Measurements from ENCODE around the gene UCN2. TPM values are rescaled to one million over a fixed set of nuclear protein-coding genes. Genes with fewer than 3 reads are reported as not detected.
"Not testable (repeated sequence)": the region's sequence is repeated elsewhere in the genome, so short reads cannot be mapped to it uniquely, and the experiment has no call there.

The UCN2 gene
- total and polyA plus RNA-seq, 4 experiments from 2014 or later, result not detected

DNA sequence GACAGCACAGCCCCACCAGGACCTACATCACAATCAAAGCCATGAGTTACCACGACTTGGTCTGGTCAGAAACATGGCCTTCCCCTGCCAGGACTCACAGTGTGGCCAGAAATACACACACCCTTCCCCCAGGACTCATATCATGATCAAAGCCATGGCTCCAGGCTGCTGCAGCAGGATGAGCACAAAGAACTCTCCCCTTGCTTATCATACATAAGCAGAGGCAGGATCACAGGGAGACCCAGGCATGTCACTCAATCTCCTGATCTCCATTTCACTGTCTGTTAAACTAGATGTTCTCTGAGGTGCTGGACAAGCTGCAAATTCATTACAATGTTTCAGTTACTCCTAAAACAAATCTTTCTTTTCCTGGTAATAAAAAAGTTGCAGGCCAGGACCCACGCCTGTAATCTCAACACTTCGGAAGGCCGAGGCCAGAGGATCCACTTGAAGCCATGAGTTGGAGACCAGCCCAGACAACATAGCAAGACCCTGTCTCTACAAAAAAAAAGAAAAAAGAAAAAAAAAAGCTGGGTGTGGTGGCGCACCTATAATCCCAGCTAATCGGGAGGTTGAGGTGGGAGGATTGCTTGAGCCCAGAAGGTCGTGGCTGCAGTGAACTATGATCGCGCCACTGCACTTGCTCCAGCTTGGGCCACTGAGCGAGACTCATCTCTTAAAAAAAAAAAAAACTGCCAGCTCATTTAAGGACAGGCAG is 8.2 kb downstream of the UCN2 start:
- POLR2A ChIA-PET (ENCODE audit: partially characterized antibody), result interaction anchor here (2.7 kb wide), 1 partner anchor 115 kb away, joined by 14 read pairs; the partner anchor contains the start of genes CCDC51 and TMA7
- no peak overlapping the region for H3K4me3 ChIP-seq (ENCODE audit: low read length in 2 of 2)

DNA sequence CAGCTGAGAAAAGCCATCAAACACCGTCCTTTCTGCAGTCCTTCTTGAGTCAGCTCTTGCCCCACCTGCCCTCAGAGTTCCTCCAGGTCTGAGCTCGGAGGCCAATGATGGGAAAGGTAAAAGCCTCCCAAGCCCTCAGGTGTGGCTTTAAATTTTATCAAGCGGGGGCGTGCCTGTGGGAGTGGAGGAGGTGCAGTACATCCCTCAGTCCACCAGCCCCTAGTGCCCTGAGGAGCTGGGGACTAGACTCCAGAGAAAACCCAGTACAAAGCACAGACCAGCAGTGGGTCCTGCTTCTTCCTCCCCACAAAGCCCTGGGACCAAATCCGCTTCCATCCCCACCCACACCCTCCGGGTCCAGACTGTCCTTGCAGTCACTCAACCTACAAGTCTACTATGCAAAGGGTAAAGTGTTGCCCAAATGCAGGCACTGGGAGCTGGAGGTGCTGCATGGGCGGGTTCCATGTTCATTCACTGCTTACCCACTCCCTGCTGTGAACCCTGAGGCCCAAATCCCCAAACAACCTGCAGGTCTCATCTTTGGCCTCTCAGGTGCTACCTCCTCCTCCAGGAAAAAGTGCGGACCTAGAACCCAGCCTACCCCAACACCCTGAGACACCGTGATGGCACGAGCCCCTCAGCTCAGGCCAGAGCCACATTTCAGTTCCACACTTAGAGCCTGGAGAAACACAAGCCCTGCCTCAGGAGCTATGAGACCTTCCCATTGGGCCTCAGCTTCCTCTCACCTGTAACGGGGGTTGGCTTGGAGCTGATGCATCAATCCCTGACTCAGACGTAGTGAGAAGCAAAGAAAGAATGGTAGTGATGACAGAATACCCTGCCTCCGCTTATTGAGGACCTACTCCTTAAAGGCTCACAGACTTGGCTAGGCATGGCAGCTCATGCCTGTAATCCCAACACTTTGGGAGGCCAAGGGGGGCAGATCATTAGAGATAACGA is 9.4 kb downstream of the UCN2 start:
- peaks cover 0 to 3% (median 0%) of the 10 kb centered on the region in 8 donors for H3K9me3 Mint-ChIP-seq
- intact Hi-C loops (cut with micrococcal nuclease), result no loop called here
- POLR2A ChIA-PET (ENCODE audit: partially characterized antibody), result interaction anchor here (0.6 to 0.9 kb wide), 2 partner anchors 54 to 258 kb away, joined by 3 to 4 read pairs; no protein-coding TSS in a partner anchor
- Histone ChIP-seq H3K27me3 (ENCODE audit: insufficient read depth, low read length) (no peaks in the 10 kb centered on the region), H3K4me3 (ENCODE audit: low read length in 2 of 2) (no peak overlapping the region), H3K9me3 (ENCODE audit: control insufficient read depth in 1 of 2, low read length in 2 of 2) (no peaks in the 10 kb centered on the region), H3K36me3 (ENCODE audit: insufficient read depth, low read length) (no peaks in the 10 kb centered on the region), H3K27ac (ENCODE audit: low read depth, low read length) (no peak overlapping the region), H3K4me1 (ENCODE audit: insufficient read depth, low read length) (peaks cover 23% of the 10 kb centered on the region)
- no peak for DNase-seq
- H3K27me3 Mint-ChIP-seq, result no peaks in the 10 kb centered on the region
- peak overlapping the region in 1 of 8 donors; percentile 39 for H3K4me3 Mint-ChIP-seq
- peaks cover 5 to 22% (median 17%) of the 10 kb centered on the region in 4 donors for H3K4me1 Mint-ChIP-seq
- peak overlapping the region in 1 of 7 donors; percentile 25 for H3K27ac Mint-ChIP-seq
- no peaks in the 10 kb centered on the region for H3K36me3 Mint-ChIP-seq
- CTCF ChIA-PET (ENCODE audit: partially characterized antibody), result interaction anchor here (1.0 to 18.1 kb wide), 4 partner anchors 9 to 152 kb away, joined by 3 to 330 read pairs (median 64); partner anchors contain the start of genes CCDC51 and TMA7

More for the DNA sequence above, 8.2 kb downstream of the UCN2 start:
- peak overlapping the region in 7 of 8 donors; percentile 27 to 88 (median 39) for H3K4me3 Mint-ChIP-seq
- no peaks in the 10 kb centered on the region for H3K27me3 Mint-ChIP-seq
- intact Hi-C loops (cut with micrococcal nuclease), result loop anchor here (5.0 kb wide), 1 partner anchor 363 kb away; no protein-coding TSS in a partner anchor
- DNase-seq, result peak in 1 of 5 donors; percentile 23
- CTCF ChIA-PET (ENCODE audit: partially characterized antibody), result interaction anchor here (0.9 to 18.1 kb wide), 7 partner anchors 10 to 154 kb away, joined by 3 to 330 read pairs (median 9); partner anchors contain the start of genes CCDC51, TMA7 and UQCRC1
- no peaks in the 10 kb centered on the region for H3K27me3 ChIP-seq (ENCODE audit: insufficient read depth, low read length)
- no peaks in the 10 kb centered on the region for H3K9me3 ChIP-seq (ENCODE audit: control insufficient read depth in 1 of 2, low read length in 2 of 2)
- H3K27ac Mint-ChIP-seq, result peak overlapping the region in 3 of 7 donors; percentile 65 to 89 (median 75)
- H3K36me3 ChIP-seq (ENCODE audit: insufficient read depth, low read length), result no peaks in the 10 kb centered on the region
- peaks cover 0 to 4% (median 0%) of the 10 kb centered on the region in 8 donors for H3K9me3 Mint-ChIP-seq
- H3K4me1 ChIP-seq (ENCODE audit: insufficient read depth, low read length), result peaks cover 23% of the 10 kb centered on the region
- peaks cover 5 to 22% (median 17%) of the 10 kb centered on the region in 4 donors for H3K4me1 Mint-ChIP-seq
- no peaks in the 10 kb centered on the region for H3K36me3 Mint-ChIP-seq
- no peak overlapping the region for H3K27ac ChIP-seq (ENCODE audit: low read depth, low read length)

DNA sequence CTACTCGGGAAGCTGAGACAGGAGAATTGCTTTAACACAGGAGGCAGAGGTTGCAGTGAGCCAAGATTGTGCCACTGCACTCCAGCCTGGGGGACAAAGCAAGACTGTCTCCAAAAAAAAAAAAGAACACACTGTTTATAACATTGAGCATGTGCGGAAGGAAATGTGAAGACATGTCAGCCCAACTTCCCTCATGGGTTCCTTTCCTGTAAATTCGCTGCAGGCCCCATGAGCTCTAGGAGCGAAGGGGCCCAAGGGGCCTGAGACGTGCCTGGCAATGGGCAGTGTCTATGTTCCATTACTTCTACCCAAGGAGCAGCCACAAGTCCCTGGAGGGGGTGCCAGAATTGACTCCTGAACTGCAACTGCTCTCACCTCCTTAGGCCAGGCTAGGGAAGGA is 10.2 kb downstream of the UCN2 start:
- no peak overlapping the region for H3K4me3 ChIP-seq (ENCODE audit: low read length in 2 of 2)
- H3K36me3 ChIP-seq (ENCODE audit: insufficient read depth, low read length), result no peaks in the 10 kb centered on the region
- intact Hi-C loops (cut with micrococcal nuclease), result no loop called here
- Mint-ChIP-seq H3K4me1 (peaks cover 9 to 25% (median 17%) of the 10 kb centered on the region in 4 donors), H3K27ac (peak overlapping the region in 2 of 7 donors; percentile 17 to 25), H3K4me3 (no peak overlapping the region), H3K36me3 (no peaks in the 10 kb centered on the region), H3K27me3 (no peaks in the 10 kb centered on the region), H3K9me3 (peaks cover 0 to 3% (median 0%) of the 10 kb centered on the region in 8 donors)
- no peak overlapping the region for H3K27ac ChIP-seq (ENCODE audit: low read depth, low read length)
- H3K4me1 ChIP-seq (ENCODE audit: insufficient read depth, low read length), result peaks cover 27% of the 10 kb centered on the region
- no peaks in the 10 kb centered on the region for H3K9me3 ChIP-seq (ENCODE audit: control insufficient read depth in 1 of 2, low read length in 2 of 2)
- POLR2A ChIA-PET (ENCODE audit: partially characterized antibody), result interaction anchor here (0.6 to 1.6 kb wide), 5 partner anchors 55 to 259 kb away, joined by 3 to 5 read pairs (median 3); partner anchors contain the start of genes CCDC51 and TMA7
- DNase-seq, result no peak
- CTCF ChIA-PET (ENCODE audit: partially characterized antibody), result interaction anchor here (1.0 to 18.1 kb wide), 4 partner anchors 8 to 152 kb away, joined by 3 to 330 read pairs (median 61); no protein-coding TSS in a partner anchor
- no peaks in the 10 kb centered on the region for H3K27me3 ChIP-seq (ENCODE audit: insufficient read depth, low read length)

DNA sequence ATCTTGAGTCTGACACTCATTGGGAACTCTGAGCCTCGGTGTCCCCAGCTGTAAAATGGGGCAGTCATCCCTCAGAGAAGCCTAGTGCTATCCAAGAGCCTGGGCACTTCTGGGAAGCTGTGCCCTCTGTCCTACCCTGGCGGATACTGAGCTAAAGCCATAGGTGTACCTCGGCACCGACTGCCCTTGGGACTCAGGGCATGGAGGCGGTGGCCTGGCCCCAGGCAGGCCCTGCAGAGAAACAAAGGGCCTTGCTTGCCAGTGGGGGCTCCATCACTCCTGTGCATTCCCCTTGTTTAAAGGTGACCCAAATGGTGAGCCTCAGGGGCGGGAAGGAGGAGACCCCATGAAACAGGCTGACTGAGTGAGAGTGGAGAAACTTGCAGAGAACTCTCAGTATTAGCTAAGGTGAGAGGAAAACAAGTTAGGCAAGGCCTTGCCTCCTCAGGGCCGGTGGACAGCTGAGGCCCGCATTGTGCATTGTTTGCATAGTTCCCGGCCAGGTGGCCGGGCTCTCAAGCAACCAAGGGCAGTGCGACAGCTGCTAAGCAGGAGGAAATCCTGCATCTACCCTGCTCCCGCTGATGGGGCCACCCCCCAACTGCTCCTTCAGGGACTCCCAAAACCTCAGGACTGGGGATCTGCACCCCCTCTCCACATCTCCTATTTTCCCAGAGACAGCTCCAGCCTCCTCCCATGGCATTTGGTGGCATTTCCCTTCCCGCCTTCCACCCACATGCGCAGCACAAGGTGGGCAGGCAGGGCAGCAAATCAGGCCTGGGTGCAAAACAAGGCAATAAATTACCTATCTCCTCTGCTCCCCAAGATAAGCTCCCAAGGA is 11.2 kb downstream of the UCN2 start:
- ChIA-PET POLR2A (ENCODE audit: partially characterized antibody) (interaction anchor here (0.8 to 1.6 kb wide), 3 partner anchors 84 to 112 kb away, joined by 3 to 5 read pairs (median 3); partner anchors contain the start of genes CCDC51 and TMA7), CTCF (ENCODE audit: partially characterized antibody) (interaction anchor here (1.0 to 18.1 kb wide), 3 partner anchors 111 to 151 kb away, joined by 4 to 330 read pairs (median 118); no protein-coding TSS in a partner anchor)
- Mint-ChIP-seq H3K27ac (no peak overlapping the region), H3K27me3 (no peaks in the 10 kb centered on the region), H3K36me3 (no peaks in the 10 kb centered on the region), H3K9me3 (peaks cover 0 to 1% (median 0%) of the 10 kb centered on the region in 8 donors), H3K4me3 (no peak overlapping the region), H3K4me1 (peaks cover 6 to 20% (median 12%) of the 10 kb centered on the region in 4 donors)
- no peak overlapping the region for H3K27ac ChIP-seq (ENCODE audit: low read depth, low read length)
- H3K27me3 ChIP-seq (ENCODE audit: insufficient read depth, low read length), result no peaks in the 10 kb centered on the region
- H3K9me3 ChIP-seq (ENCODE audit: control insufficient read depth in 1 of 2, low read length in 2 of 2), result no peaks in the 10 kb centered on the region
- no peaks in the 10 kb centered on the region for H3K36me3 ChIP-seq (ENCODE audit: insufficient read depth, low read length)
- H3K4me3 ChIP-seq (ENCODE audit: low read length in 2 of 2), result no peak overlapping the region
- peaks cover 18% of the 10 kb centered on the region for H3K4me1 ChIP-seq (ENCODE audit: insufficient read depth, low read length)
- intact Hi-C loops (cut with micrococcal nuclease), result no loop called here
- no peak for DNase-seq

DNA sequence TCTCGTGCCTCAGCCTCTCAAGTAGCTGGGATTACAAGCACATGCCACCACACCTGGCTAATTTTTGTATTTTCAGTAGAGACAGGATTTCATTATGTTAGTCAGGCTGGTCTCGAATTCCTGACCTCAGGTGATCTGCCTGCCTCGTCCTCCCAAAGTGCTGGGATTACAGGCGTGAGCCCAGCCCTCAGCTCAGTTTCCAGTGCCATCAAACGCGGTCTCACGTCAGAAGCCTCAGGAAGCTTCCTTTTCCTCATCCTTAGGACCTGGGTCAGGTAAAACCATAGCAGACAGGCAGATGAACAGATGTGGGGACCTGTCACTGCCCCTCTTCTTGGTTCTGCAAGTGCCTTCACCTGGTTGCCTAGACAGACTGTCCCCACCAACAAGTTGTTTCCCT is 11.9 kb downstream of the UCN2 start:
- H3K4me1 Mint-ChIP-seq, result peaks cover 6 to 20% (median 8%) of the 10 kb centered on the region in 4 donors
- intact Hi-C loops (cut with micrococcal nuclease); POLR2A ChIA-PET (ENCODE audit: partially characterized antibody): not testable (repeated sequence)

More for the DNA sequence above, 11.9 kb downstream of the UCN2 start:
- H3K36me3 Mint-ChIP-seq; H3K27me3 Mint-ChIP-seq; H3K27ac Mint-ChIP-seq; H3K27me3 ChIP-seq (ENCODE audit: insufficient read depth, low read length); H3K27ac ChIP-seq (ENCODE audit: low read depth, low read length); H3K36me3 ChIP-seq (ENCODE audit: insufficient read depth, low read length); H3K9me3 ChIP-seq (ENCODE audit: control insufficient read depth in 1 of 2, low read length in 2 of 2); H3K9me3 Mint-ChIP-seq; DNase-seq; H3K4me3 Mint-ChIP-seq; H3K4me3 ChIP-seq (ENCODE audit: low read length in 2 of 2): not testable (repeated sequence)
- CTCF ChIA-PET (ENCODE audit: partially characterized antibody), result interaction anchor here (0.5 to 18.1 kb wide), 4 partner anchors 43 to 1185 kb away, joined by 3 to 330 read pairs (median 86); no protein-coding TSS in a partner anchor
- peaks cover 15% of the 10 kb centered on the region for H3K4me1 ChIP-seq (ENCODE audit: insufficient read depth, low read length)
